Duodenal mucosa (tissue), 2 donors: ENCODE results near the gene CCDC102A.
"Not testable (repeated sequence)": the region's sequence is repeated elsewhere in the genome, so short reads cannot be mapped to it uniquely, and the experiment has no call there.

Experiments
- H3K27ac ChIP-seq: one replicate; pipeline ENCODE4 v1.7.0; 2013; ENCODE audit warnings: low read depth, low read length
- H3K27me3 ChIP-seq, 2 donors: one replicate each; pipeline ENCODE4 v1.7.0; 2013; ENCODE audit warnings: low read length in 2 of 2, control low read depth in 1 of 2; ENCODE audit not compliant: insufficient read depth in 2 of 2, control insufficient read depth in 1 of 2
- H3K36me3 ChIP-seq, 2 donors: one replicate each; pipeline ENCODE4 v1.7.0; 2013; ENCODE audit warnings: low read length in 2 of 2, control low read depth in 1 of 2; ENCODE audit not compliant: insufficient read depth in 2 of 2, control insufficient read depth in 1 of 2
- H3K4me1 ChIP-seq, 2 donors: one replicate each; pipeline ENCODE4 v1.7.0; 2013; ENCODE audit warnings: low read length in 2 of 2, control low read depth in 1 of 2; ENCODE audit not compliant: insufficient read depth in 2 of 2, control insufficient read depth in 1 of 2
- H3K4me3 ChIP-seq, 2 donors: one replicate each; pipeline ENCODE4 v1.7.0; 2013; ENCODE audit warnings: low read length in 2 of 2, low read depth in 1 of 2
- H3K9ac ChIP-seq, 2 donors: one replicate each; pipeline ENCODE4 v1.7.0; 2013; ENCODE audit warnings: low read length in 2 of 2, low read depth in 1 of 2
- H3K9me3 ChIP-seq, 2 donors: one replicate each; pipeline ENCODE4 v1.7.0; 2013; ENCODE audit warnings: low read length in 2 of 2, control low read depth in 1 of 2; ENCODE audit not compliant: control insufficient read depth in 1 of 2

Gene CCDC102A

DNA sequence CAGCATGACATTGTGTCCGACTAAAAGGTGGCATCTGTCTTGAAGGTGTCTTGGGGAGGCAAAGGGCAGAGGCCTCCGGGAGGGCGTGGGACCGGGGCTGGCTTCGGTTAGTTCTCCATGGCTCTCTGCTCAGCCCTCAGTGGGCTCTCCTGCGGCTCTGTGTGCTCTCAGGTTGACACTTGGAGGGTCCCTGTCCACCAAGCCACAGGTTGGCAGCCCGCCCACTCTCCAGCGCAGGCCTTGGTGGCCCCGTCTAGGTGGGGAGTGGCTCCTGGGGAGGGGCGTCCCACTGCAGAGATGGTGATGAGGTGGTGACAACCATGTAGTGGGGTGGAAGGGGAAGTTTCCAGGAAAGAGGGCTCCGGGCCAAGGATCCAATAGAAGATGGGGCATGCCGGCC, 37.7 kb upstream of the CCDC102A start:
- Histone ChIP-seq H3K9ac (no peak overlapping the region), H3K9me3 (no peaks in the 10 kb centered on the region), H3K27me3 (no peaks in the 10 kb centered on the region), H3K4me1 (no peaks in the 10 kb centered on the region), H3K36me3 (peaks cover 7 to 19% of the 10 kb centered on the region in 2 donors), H3K27ac (no peak overlapping the region), H3K4me3 (no peak overlapping the region)

DNA sequence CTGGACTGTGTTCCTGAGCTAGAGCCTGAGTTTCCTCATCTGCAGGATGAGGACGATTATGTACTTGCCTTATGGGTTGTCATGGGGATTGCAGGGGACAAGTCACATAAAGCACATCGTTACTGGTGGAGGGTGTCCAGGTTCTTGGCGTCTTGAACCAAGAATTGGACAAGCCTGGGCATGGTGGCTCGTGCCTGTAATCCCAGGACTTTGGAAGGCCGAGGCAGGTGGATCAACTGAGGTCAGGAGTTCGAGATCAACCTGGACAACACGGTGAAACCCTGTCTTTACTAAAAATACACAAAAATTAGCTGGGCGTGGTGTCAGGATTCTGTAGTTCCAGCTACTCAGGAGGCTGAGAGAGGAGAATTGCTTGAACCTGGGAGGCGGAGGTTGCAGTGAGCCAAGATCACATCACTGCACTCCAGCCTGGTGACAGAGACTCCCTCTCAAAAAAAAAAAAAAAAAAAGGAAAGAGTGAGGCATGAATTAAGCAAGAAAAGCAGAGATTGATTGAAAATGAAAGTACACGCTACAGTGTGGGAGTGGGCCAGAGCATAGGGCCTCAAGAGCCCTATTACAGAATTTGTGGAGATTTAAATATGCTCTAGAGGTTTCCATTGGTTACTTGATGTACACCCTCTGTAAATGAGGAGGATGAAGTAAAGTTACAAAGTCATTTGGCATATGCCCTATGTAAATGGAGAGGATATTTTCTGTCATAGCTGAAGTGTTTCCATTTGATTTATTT, 36.8 kb upstream of the CCDC102A start:
- Histone ChIP-seq H3K4me1 (no peaks in the 10 kb centered on the region), H3K36me3 (peaks cover 7 to 28% of the 10 kb centered on the region in 2 donors), H3K9ac (no peak overlapping the region), H3K9me3 (no peaks in the 10 kb centered on the region), H3K27me3 (no peaks in the 10 kb centered on the region), H3K27ac (no peak overlapping the region), H3K4me3 (no peak overlapping the region)

DNA sequence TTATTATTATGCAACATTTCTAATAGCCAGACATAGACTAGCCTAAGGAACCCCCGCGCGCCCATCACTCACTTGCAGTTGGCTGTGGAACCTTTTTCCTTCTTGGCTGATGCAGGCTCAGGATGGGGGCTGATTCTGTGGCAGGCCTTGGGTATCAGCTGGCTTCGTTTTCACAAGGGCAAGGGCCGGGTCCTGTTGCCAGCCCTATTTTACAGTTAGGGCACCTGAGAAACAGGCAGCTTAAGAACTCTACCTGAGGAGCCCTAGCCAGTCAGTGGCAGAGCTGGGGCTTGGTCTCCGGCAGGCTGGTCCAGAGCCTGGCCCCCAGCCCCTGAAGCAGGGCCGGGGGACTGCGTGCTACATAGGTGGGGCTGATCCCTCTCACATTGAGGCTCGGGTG, 34.7 kb upstream of the CCDC102A start:
- Histone ChIP-seq H3K36me3 (peaks cover 16 to 40% of the 10 kb centered on the region in 2 donors), H3K9me3 (no peaks in the 10 kb centered on the region), H3K4me3 (no peak overlapping the region), H3K27me3 (no peaks in the 10 kb centered on the region), H3K9ac (no peak overlapping the region), H3K27ac (no peak overlapping the region), H3K4me1 (no peaks in the 10 kb centered on the region)

DNA sequence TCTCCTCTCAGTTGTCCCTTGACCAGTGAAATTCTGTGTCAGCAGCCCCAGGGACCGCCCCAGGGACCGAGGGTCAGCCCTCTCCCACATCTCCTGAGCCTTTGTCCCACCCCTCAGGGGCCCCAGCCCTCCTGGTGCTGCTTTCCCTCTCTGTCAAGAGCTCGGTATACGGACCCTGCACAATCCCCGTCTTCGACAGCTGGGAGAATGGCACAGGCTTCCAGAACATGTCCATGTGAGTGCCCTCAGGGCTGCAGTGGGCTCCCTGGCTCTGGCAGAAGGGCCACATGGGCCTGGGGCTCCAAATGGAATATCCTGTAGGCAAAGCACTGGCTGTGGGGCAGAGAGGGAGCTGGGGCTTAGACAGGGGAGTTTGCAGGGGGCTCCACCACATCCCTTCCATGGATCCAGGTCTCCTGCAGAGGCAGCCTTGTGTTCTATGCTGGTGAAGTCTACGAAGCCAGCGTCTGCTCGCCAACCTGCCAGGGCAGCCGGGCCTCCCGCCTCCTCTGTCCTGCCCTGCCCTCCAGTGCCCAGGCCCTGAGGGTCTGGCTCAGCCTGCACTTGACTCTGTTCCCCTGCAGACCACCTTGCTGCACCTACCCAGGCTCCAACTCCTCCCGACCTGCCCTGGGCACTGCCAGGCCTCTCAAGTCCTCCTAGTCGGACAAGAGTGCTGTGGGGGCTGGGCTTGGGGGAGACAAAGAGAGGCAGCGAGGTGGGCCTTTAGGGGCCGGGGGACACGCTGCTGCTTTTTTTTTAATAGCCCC, 34.1 kb upstream of the CCDC102A start:
- Histone ChIP-seq H3K36me3 (peaks cover 16 to 46% of the 10 kb centered on the region in 2 donors), H3K9ac (no peak overlapping the region), H3K4me1 (no peaks in the 10 kb centered on the region), H3K4me3 (no peak overlapping the region), H3K27ac (no peak overlapping the region), H3K9me3 (no peaks in the 10 kb centered on the region), H3K27me3 (no peaks in the 10 kb centered on the region)

DNA sequence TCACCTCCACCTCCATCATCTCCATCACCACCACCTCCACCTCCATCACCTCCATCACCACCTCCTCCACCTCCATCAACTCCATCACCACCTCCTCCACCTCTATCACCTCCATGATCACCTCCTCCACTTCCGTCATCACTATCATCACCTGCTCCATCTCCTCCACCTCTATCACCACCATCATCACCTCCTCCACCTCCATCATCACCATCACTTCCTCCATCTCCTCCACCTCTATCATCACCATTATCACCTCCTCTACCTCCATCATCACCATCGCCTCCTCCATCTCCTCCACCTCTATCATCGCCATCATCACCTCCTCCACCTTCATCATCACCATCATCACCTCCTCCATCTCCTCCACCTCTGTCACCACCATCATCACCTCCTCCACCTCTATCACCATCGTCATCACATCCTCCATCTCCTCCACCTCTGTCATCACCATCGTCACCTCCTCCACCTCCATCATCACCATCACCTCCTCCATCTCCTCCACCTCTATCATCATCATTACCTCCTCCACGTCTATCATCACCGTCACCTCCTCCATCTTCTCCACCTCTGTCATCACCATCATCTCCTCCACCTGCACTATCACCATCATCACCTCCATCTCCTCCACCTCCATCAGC, 33.1 kb upstream of the CCDC102A start:
- Histone ChIP-seq H3K36me3 (peaks cover 16 to 56% of the 10 kb centered on the region in 2 donors), H3K4me1 (no peaks in the 10 kb centered on the region), H3K9me3 (no peaks in the 10 kb centered on the region), H3K4me3 (no peak overlapping the region), H3K27ac (no peak overlapping the region), H3K9ac (no peak overlapping the region), H3K27me3 (no peaks in the 10 kb centered on the region)

DNA sequence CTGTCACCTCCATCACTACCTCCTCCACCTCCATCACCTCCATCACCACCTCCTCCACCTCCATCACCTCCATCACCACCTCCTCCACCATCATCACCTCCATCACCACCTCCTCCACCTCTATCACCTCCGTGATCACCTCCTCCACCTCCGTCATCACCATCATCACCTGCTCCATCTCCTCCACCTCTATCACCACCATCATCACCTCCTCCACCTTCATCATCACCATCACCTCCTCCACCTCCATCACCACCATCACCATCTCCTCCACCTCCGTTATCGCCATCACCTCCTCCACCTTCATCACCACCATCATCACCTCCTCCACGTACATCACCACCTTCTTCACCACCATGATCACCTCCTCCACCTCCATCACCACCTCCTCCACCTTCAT, 32.4 kb upstream of the CCDC102A start:
- not testable (repeated sequence) for H3K4me1 ChIP-seq, H3K27me3 ChIP-seq, H3K4me3 ChIP-seq, H3K9me3 ChIP-seq, H3K27ac ChIP-seq, H3K9ac ChIP-seq
- H3K36me3 ChIP-seq, result peaks cover 16 to 59% of the 10 kb centered on the region in 2 donors

DNA sequence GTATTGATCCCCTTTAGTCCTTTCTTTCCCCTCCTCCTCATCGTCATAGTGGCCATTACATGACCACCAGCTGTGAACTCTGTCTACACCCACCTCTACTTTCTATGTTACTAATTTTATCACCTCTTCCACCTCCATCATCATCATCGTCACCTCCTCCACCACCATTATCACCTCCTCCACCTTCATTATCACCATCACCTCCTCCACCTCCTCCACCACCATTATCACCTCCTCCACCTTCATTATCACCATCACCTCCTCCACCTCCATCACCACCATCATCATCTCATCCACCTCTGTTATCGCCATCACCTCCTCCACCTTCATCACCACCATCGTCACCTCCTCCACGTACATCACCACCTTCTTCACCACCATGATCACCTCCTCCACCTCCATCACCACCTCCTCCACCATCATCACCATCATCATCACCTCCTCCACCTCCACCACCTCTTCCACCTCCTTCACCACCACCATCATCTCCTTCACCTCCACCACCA, 31.9 kb upstream of the CCDC102A start:
- no peak overlapping the region for H3K4me3 ChIP-seq
- no peaks in the 10 kb centered on the region for H3K9me3 ChIP-seq
- H3K4me1 ChIP-seq, result no peaks in the 10 kb centered on the region

DNA sequence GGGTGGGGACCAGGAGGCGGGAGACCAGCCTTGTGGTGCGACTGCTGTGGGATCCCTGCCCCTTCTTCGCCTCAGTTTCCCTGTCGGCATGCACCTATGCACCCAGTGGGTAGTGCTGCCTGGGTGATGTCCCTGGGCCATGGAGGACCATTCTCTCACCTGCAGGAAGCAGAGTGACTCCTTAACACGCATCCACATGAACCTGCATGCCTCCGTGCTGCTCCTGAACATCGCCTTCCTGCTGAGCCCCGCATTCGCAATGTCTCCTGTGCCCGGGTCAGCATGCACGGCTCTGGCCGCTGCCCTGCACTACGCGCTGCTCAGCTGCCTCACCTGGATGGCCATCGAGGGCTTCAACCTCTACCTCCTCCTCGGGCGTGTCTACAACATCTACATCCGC, 31.3 kb upstream of the CCDC102A start:
- no peaks in the 10 kb centered on the region for H3K9me3 ChIP-seq
- H3K27me3 ChIP-seq, result no peaks in the 10 kb centered on the region
- peaks cover 16 to 60% of the 10 kb centered on the region in 2 donors for H3K36me3 ChIP-seq
- H3K27ac ChIP-seq, result no peak overlapping the region
- H3K4me1 ChIP-seq, result no peaks in the 10 kb centered on the region
- H3K4me3 ChIP-seq, result no peak overlapping the region
- no peak overlapping the region for H3K9ac ChIP-seq

More for the DNA sequence above, 31.9 kb upstream of the CCDC102A start:
- H3K27ac ChIP-seq, result no peak overlapping the region
- H3K27me3 ChIP-seq, result no peaks in the 10 kb centered on the region
- peaks cover 16 to 60% of the 10 kb centered on the region in 2 donors for H3K36me3 ChIP-seq
- H3K9ac ChIP-seq, result no peak overlapping the region

DNA sequence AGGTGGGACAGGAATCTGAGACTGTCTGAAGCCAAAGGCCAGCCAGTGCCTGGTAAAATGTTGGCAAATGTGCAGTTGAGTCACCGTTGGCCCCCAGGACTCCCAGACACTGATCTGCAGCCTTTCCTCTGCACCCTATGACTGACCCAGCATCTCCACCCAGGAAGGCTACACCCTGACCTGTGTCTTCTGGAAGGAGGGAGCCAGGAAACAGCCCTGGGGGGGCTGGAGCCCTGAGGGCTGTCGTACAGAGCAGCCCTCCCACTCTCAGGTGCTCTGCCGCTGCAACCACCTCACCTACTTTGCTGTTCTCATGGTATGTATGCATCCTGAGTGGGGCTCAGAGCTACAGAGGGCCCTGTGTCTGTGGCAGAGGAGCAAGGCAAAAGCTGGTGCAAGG, 30.1 kb upstream of the CCDC102A start:
- H3K27me3 ChIP-seq, result no peaks in the 10 kb centered on the region
- no peak overlapping the region for H3K9ac ChIP-seq
- H3K27ac ChIP-seq, result no peak overlapping the region
- H3K4me3 ChIP-seq, result no peak overlapping the region
- no peaks in the 10 kb centered on the region for H3K4me1 ChIP-seq
- H3K9me3 ChIP-seq, result no peaks in the 10 kb centered on the region
- peaks cover 16 to 57% of the 10 kb centered on the region in 2 donors for H3K36me3 ChIP-seq

DNA sequence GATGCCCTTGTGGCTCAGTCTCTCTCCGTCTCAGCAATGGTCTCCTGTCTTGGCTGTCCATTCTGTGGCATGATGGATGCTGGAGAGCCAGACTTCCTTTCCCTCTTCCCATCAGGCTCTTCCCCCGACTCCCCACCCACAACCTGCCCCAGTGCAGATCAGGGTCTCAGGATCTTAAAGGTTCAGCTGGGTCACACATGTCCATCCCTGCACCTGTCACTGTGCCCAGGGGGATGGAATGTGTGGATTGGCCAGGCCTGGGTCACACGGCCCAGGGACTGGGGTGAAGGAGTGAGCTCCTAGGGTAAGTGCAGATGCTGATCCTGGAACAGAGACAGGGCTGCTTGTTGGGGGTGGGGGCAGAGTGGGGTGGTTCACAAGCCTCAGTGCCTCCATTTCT, 29.1 kb upstream of the CCDC102A start:
- H3K36me3 ChIP-seq, result peaks cover 16 to 54% of the 10 kb centered on the region in 2 donors
- no peaks in the 10 kb centered on the region for H3K9me3 ChIP-seq
- no peaks in the 10 kb centered on the region for H3K4me1 ChIP-seq
- no peak overlapping the region for H3K27ac ChIP-seq
- no peak overlapping the region for H3K9ac ChIP-seq
- H3K27me3 ChIP-seq, result no peaks in the 10 kb centered on the region
- H3K4me3 ChIP-seq, result no peak overlapping the region
